Adrenal gland (tissue), 5 donors: Measurements from ENCODE around the gene LILRB1.

Experiments used
- CTCF ChIP-seq, 6 experiments: fragments of 450-650 bp in 4 of 6; fragments of 200-600 bp in 2 of 6; sonication (generic) in 1 of 6; IDR thresholded peaks; 1 replicate in 5 of 6; 2 replicates in 1 of 6; pipeline versions ENCODE4 v1.5.1 to v1.8.0; 2016 to 2021; ENCODE audit warnings: antibody characterized with exemption in 6 of 6, mild to moderate bottlenecking in 2 of 6, moderate library complexity in 1 of 6
- POLR2A ChIP-seq, 2 donors: fragments of 450-650 bp; IDR thresholded peaks; one replicate each; pipeline ENCODE4 v1.6.1; 2017; ENCODE audit warnings: antibody characterized with exemption in 2 of 2, mild to moderate bottlenecking in 2 of 2, moderate library complexity in 1 of 2
- donor health status: DM: no; HTN: no; CAD: no.

GRCh38 chr19:54594737-54595136 is 35.5 kb upstream of the LILRB1 start:
- TF ChIP-seq CTCF (IDR thresholded peaks at IDR 0.05) (no peak), POLR2A (IDR thresholded peaks at IDR 0.05) (no peak)
